Body of pancreas (tissue), 4 donors: ENCODE measurements around the gene ATP6V0A1. TPM values are rescaled to one million over a fixed set of nuclear protein-coding genes. Genes with fewer than 3 reads are reported as not detected.

Experiments
- ATAC-seq: fragments of 150-250 bp; one replicate; pipeline ENCODE4 v1.9.1; 2016
- DNase-seq, 4 donors: peaks; one replicate each; pipeline ENCODE4 v3.0.0-alpha.2; 2019
- H3K27ac ChIP-seq, 4 donors: fragments of 200-600 bp; sonication (generic); 1 replicate in 3 of 4; 2 replicates in 1 of 4; pipeline versions ENCODE4 v1.5.1 to v1.6.1; 2016 to 2019; ENCODE audit warnings: mild to moderate bottlenecking in 1 of 4, mixed read lengths in 1 of 4, moderate library complexity in 1 of 4
- H3K27me3 ChIP-seq, 2 donors: fragments of 200-600 bp; sonication (generic); one replicate each; pipeline ENCODE4 v1.6.0; 2016; ENCODE audit warnings: mild to moderate bottlenecking in 1 of 2
- H3K36me3 ChIP-seq, 2 donors: fragments of 200-600 bp; sonication (generic); replicated peaks in 1 of 2; 2 replicates each; pipeline ENCODE4 v1.5.1; 2016; ENCODE audit warnings: low read depth in 2 of 2; ENCODE audit not compliant: insufficient read depth in 1 of 2
- H3K4me1 ChIP-seq: fragments of 200-600 bp; sonication (generic); one replicate; pipeline ENCODE4 v1.6.0; 2016
- H3K4me3 ChIP-seq, 2 donors: fragments of 200-600 bp; sonication (generic); 1 replicate in 1 of 2; 2 replicates in 1 of 2; pipeline ENCODE4 v1.5.1; 2016 to 2019
- H3K9me3 ChIP-seq, 3 donors: fragments of 200-600 bp; sonication (generic); 1 replicate in 2 of 3; 2 replicates in 1 of 3; pipeline ENCODE4 v1.5.1; 2016
- POLR2A ChIP-seq, 3 donors: fragments of 450-650 bp; IDR thresholded peaks; one replicate each; pipeline ENCODE4 v1.6.1; 2016; ENCODE audit warnings: antibody characterized with exemption in 3 of 3, mild to moderate bottlenecking in 2 of 3
- WGBS, 2 donors: methylation state at CpG; one replicate each; pipeline ENCODE4 v1.1.5; 2017; 5-methylcytosine and 5-hydroxymethylcytosine counted together
- intact Hi-C: fragments of 100-400 bp; cut with DNase I; formaldehyde crosslinking; loops from one replicate; pipeline ENCODE4 v1.15.1; 2023
- total RNA-seq, 2 donors: library from RNA; depleted of rRNA; stranded (reverse); fragments of >200 nt; gene quantifications; one replicate each; pipeline ENCODE4 v1.1.0, GENCODE V29; 2016
- TF ChIP-seq, protein P1 (sequence below), 7 experiments: fragments of 450-650 bp in 4 of 7; fragments of 200-600 bp in 3 of 7; sonication (generic) in 3 of 7; IDR thresholded peaks; one replicate each; pipeline ENCODE4 v1.5.1; 2016 to 2019; ENCODE audit warnings: antibody characterized with exemption in 7 of 7

The ATP6V0A1 gene
- total RNA-seq, 2 donors from 2014 or later: 35.5 to 71.5 TPM

DNA sequence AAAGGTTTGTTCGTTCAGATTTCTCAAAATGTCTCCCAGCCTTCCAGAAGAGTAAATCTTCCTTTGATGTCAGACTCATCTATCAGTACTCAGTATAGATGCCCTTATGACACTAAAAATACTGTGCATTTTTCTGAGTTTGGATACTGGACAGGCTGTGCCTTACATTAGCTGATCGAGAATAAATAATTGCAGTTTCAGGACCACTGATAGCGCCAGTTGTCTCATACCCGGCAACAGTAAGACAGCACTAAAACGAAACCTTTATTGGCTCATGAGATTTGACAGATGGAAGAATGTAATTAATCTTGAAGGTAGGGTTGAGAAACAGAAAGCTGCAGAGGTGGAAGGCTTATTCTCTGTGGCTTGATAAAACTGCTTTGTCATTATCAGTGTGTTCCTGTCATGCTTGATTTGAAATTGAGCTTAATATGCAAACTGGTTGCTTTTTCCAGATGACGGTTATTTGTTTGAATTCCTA, 1.2 kb downstream of the ATP6V0A1 start:
- no peaks in the 10 kb centered on the region for H3K27me3 ChIP-seq
- H3K27ac ChIP-seq: peak overlapping the region; percentile 13 to 93 (median 84)
- DNase-seq: no peak
- peaks cover 0 to 4% of the 10 kb centered on the region in 2 donors for H3K36me3 ChIP-seq
- H3K9me3 ChIP-seq: no peaks in the 10 kb centered on the region
- peaks cover 32% of the 10 kb centered on the region for H3K4me1 ChIP-seq
- peak; percentile 5 for ATAC-seq
- intact Hi-C loops: no loop called here
- H3K4me3 ChIP-seq: no peak overlapping the region
- 4 to 9% methylated on average over 6 of the region's 6 CpGs for WGBS, 2 donors
- TF ChIP-seq, protein P1, sequence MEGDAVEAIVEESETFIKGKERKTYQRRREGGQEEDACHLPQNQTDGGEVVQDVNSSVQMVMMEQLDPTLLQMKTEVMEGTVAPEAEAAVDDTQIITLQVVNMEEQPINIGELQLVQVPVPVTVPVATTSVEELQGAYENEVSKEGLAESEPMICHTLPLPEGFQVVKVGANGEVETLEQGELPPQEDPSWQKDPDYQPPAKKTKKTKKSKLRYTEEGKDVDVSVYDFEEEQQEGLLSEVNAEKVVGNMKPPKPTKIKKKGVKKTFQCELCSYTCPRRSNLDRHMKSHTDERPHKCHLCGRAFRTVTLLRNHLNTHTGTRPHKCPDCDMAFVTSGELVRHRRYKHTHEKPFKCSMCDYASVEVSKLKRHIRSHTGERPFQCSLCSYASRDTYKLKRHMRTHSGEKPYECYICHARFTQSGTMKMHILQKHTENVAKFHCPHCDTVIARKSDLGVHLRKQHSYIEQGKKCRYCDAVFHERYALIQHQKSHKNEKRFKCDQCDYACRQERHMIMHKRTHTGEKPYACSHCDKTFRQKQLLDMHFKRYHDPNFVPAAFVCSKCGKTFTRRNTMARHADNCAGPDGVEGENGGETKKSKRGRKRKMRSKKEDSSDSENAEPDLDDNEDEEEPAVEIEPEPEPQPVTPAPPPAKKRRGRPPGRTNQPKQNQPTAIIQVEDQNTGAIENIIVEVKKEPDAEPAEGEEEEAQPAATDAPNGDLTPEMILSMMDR (IDR thresholded peaks at IDR 0.05): no peak
- no peak for TF ChIP-seq POLR2A (IDR thresholded peaks at IDR 0.05)

- no peaks in the 10 kb centered on the region for H3K27me3 ChIP-seq
- H3K4me1 ChIP-seq: peaks cover 32% of the 10 kb centered on the region
- TF ChIP-seq POLR2A (IDR thresholded peaks at IDR 0.05): no peak
- TF ChIP-seq, protein P1 (IDR thresholded peaks at IDR 0.05): no peak
- peak overlapping the region in 3 of 4 donors; percentile 80 to 93 (median 88) for H3K27ac ChIP-seq
- H3K4me3 ChIP-seq: no peak overlapping the region
- ATAC-seq (no peak), DNase-seq (no peak)
- peaks cover 0 to 4% of the 10 kb centered on the region in 2 donors for H3K36me3 ChIP-seq
- intact Hi-C loops: no loop called here
- WGBS, 2 donors: 73 to 85% methylated on average over 1 of the region's 1 CpG
- H3K9me3 ChIP-seq: no peaks in the 10 kb centered on the region
Observed at GRCh38 chr17:42460371-42460770, 1.7 kb downstream of the ATP6V0A1 start.

DNA sequence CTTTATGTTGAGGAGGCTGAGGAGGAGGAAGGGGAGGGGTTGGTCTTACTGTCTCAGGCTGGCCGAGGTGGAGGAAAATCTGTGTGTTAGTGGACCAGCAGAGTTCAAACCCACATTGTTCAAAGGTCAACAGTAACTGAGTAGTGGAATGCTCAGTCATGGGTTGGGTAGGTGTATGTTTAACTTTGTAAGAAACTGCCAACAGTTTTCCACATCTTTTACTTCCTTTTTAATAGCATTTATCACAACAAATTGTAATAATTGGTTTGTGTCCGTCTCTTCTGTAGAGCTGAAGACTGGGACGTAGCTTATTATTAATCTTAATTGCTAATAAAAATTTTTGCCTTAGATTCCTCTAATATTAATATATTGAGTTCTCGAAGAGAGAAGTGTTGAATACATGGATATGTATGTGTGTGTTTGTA, 5.3 kb downstream of the ATP6V0A1 start:
- intact Hi-C loops: no loop called here
- TF ChIP-seq POLR2A (IDR thresholded peaks at IDR 0.05): no peak
- TF ChIP-seq, protein P1 (IDR thresholded peaks at IDR 0.05): no peak
- Histone ChIP-seq H3K36me3 (peaks cover 0 to 6% of the 10 kb centered on the region in 2 donors), H3K4me1 (peaks cover 25% of the 10 kb centered on the region), H3K27ac (peak overlapping the region in 1 of 4 donors; percentile 40), H3K4me3 (no peak overlapping the region), H3K27me3 (no peaks in the 10 kb centered on the region), H3K9me3 (no peaks in the 10 kb centered on the region)
- DNase-seq: no peak
- 56 to 60% methylated on average over 4 of the region's 4 CpGs for WGBS, 2 donors
- no peak for ATAC-seq

- Histone ChIP-seq H3K4me1 (peaks cover 17% of the 10 kb centered on the region), H3K36me3 (peaks cover 0 to 9% of the 10 kb centered on the region in 2 donors), H3K27ac (peak overlapping the region in 3 of 4 donors; percentile 14 to 55 (median 40)), H3K4me3 (no peak overlapping the region), H3K27me3 (no peaks in the 10 kb centered on the region), H3K9me3 (no peaks in the 10 kb centered on the region)
- ATAC-seq (peak; percentile 56), DNase-seq (peak; percentile 21 to 59 (median 38))
- intact Hi-C loops: no loop called here
- TF ChIP-seq POLR2A (IDR thresholded peaks at IDR 0.05): no peak
- TF ChIP-seq, protein P1 (IDR thresholded peaks at IDR 0.05): no peak
- 12 to 19% methylated on average over 5 of the region's 5 CpGs for WGBS, 2 donors
Observed at GRCh38 chr17:42467889-42468288, 9.2 kb downstream of the ATP6V0A1 start.
